SH-SY5Y (cell line): ENCODE results near the gene ZC3H14.

Experiments used
- GATA2 ChIP-seq: IDR thresholded peaks from 2 replicates; pipeline ENCODE4 v1.6.1; 2011; ENCODE audit warnings: mild to moderate bottlenecking, low read depth, low read length
- GATA3 ChIP-seq: IDR thresholded peaks from 2 replicates; pipeline ENCODE4 v1.6.1; 2011; ENCODE audit warnings: low read depth, mild to moderate bottlenecking, low read length, moderate library complexity

GRCh38 chr14:88604212-88604611 lies 41.4 kb downstream of the ZC3H14 start:
- TF ChIP-seq GATA2: no peak
- no peak for TF ChIP-seq GATA3
